IPS DF 19.7 (cell line): ENCODE data around the gene MYO5B.

ENCODE experiments used
- DNase-seq: peaks from one replicate; pipeline ENCODE4 v3.0.0-alpha.2; 2013; ENCODE audit warnings: low read depth, low spot score

Gene MYO5B

DNA sequence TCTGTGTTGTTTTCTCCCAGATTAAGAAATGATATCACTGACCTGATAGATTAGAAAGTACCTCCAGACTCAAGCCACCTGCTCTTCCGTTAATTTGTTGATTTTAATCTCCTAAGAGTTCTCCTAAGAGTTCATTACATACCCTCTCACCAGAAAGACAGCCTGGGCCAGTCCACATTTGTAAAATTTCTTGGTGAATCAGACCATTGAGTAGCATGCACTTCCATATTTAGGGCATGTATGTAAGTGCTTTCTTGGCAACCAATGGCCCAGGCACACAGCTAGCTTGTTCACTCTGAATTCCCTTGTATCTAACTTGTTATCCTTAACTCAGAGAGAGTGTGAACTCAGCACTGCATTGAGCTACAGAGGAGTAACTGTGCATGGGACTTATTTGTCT lies 223.5 kb downstream of the MYO5B start:
- DNase-seq: no peak

DNA sequence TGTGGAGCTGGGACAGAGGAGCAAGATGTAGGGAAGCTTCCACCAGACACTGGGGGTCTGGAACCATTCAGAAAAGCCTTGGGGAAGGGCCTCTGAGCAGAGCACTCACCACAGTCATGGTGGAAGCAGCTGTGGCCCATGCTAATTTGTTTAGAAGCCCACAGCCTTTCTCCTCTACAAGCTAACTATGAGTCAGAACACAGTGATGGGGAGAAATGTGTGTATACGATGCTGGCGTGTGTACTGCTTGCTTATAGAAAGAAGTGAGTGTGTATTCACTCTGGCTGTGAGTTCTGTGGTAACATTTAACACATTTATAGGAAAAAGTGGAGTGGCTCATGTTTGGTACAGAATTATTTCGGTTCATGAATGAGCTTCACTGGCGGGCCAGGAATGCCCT lies 224.6 kb downstream of the MYO5B start:
- DNase-seq: no peak

DNA sequence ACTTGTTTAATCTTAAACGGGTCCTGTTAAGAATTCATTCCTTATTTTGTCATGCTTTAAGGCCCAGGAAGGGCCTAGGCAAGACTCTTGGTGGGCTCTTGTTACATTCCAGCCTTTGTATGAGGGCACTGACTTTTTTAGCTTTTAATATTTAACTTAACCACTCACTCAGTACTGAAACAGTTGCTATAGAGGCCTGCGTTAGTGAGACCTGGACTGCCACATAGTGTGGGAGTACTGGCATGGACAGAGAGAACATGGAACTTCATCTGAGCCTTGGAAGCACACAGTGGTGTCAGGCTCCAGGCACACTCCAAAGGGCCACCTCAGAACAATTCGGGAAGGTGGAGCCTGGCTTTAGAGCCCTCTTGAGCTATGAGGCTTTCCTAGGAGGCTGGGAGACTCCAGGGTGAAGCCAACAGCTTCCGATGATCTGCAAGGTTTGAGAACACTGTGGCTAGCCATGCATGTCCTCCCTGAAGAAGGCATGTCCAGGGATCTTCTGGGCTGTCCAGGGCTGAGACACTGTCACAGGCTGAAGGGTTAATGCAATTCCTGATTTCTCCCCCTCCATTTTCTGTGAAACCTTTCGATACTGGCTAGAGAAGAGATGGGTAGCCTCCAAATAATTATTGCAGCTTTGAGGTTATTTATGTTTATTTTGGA lies 226.2 kb downstream of the MYO5B start:
- no peak for DNase-seq

GRCh38 chr18:49967636-49968313 lies 227.2 kb downstream of the MYO5B start:
- DNase-seq: no peak

GRCh38 chr18:49967171-49967570 lies 227.8 kb downstream of the MYO5B start:
- no peak for DNase-seq

- DNase-seq: no peak
Measured at GRCh38 chr18:49966090-49966489, 228.9 kb downstream of the MYO5B start.

GRCh38 chr18:49963217-49963616 lies 231.7 kb downstream of the MYO5B start:
- DNase-seq: no peak

GRCh38 chr18:49961271-49961670 lies 233.7 kb downstream of the MYO5B start:
- DNase-seq: no peak

- DNase-seq: no peak
Measured at GRCh38 chr18:49960376-49960775, 234.6 kb downstream of the MYO5B start.

DNA sequence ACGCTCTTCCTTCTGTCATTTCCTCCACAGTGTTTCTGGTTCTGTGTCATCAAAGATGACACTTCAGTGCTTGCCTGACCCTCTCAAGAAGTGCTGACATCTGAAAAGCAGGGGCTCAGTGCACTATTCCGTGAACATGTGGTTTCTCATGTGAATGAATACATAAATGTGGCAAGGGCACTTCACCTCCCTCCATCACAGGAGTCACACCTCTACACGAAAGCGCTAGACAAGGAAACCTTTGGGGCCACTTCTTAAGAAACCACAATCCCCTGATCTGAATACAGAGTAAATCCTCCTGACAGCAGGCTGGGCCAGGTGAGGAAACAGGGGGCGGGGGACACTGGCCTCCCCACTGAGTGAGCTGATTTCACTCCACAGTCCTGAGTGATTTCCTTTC lies 235.8 kb downstream of the MYO5B start:
- DNase-seq: no peak

DNA sequence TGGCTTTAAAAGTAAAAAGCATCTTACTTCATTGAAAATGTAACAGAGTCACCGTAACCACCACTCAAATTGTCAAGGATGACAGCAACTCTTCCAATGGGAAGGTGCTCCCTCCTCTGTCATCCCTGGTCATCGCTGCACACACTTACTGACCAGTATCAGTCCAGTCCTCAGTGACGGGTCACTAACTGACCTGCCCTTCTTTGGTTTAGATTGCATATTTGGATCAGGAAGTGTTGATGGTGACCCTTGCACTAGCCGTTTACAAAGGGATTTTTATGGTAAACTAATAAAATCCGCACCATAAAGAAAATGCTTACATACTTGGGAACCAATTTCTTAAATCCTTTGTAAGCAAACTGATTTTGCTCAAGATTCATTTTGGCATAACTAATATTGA lies 239.7 kb downstream of the MYO5B start:
- no peak for DNase-seq

- no peak for DNase-seq
Measured at GRCh38 chr18:49953391-49953790, 241.6 kb downstream of the MYO5B start.

- DNase-seq: no peak
Measured at GRCh38 chr18:49949951-49950395, 245.0 kb downstream of the MYO5B start.

DNA sequence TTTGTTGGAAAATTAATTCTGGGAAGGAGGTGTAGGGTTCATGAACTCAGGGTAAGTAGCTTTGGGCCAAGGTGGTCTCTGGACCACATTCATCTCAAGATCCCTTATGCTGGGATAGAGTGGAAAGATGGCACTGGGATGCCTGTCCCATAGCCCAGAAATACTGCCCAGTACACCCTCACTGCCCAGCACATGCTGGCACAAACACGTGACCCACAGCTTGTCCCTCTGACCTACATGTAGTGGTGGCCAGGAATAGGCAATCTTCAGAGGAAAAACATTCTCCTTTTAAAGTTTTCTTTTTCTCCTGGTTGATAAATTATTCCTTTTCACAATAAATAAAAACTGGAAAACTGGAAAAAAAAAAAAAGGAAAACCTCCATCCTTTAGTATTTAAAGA lies 246.0 kb downstream of the MYO5B start:
- no peak for DNase-seq

GRCh38 chr18:49944663-49945062 lies 250.3 kb downstream of the MYO5B start:
- no peak for DNase-seq

- no peak for DNase-seq
Measured at GRCh38 chr18:49936821-49937220, 258.1 kb downstream of the MYO5B start.

GRCh38 chr18:49935215-49935614 lies 259.7 kb downstream of the MYO5B start:
- DNase-seq: no peak

GRCh38 chr18:49934457-49934856 lies 260.5 kb downstream of the MYO5B start:
- no peak for DNase-seq

DNA sequence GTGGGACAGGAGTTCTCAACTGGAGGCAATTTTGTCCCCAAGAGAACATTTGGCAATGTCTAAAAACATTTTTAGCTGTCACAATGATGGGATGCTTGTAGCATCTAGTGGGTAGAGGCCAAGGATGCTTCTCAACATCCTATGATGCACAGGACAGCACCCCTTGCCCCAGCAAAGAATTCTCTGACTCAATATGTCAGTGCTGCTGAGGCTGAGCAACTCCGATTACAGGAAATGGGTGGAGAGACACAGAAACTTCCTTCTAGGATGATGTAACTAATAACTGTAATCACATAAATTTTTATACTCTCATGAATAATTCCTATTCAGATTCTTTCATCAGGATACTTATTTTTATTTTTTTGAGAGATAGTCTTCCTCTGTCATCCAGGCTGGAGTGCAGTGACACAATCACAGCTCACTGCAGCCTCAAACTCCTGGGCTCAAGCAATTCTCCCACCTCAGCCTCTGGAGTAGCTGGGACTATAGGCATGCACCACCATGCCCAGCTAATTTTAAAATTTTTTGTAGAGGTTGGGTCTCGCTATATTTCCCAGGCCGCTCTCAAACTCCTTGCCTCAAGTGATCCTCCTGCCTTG lies 261.3 kb downstream of the MYO5B start:
- DNase-seq: no peak

DNA sequence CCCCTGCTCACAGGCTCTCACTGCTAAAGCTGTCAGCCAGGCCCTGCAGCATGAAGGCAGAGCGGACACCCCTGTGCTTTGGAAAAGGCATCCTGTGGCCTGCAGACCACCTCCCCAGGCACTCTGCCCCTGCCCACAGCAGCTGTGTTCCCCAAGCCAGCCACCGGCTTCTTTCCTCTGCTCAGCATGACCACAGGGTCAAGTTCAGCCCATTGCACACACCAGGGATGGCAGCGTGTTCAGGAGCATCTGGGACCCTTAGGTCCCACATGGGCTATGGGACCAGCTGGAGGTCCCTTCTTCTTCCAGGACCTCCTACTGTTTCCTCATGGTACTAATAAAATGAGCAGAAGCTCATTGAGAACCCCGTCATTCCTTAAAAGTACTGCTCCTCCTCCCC lies 263.2 kb downstream of the MYO5B start:
- no peak for DNase-seq

GRCh38 chr18:49931179-49931578 lies 263.8 kb downstream of the MYO5B start:
- DNase-seq: no peak

DNA sequence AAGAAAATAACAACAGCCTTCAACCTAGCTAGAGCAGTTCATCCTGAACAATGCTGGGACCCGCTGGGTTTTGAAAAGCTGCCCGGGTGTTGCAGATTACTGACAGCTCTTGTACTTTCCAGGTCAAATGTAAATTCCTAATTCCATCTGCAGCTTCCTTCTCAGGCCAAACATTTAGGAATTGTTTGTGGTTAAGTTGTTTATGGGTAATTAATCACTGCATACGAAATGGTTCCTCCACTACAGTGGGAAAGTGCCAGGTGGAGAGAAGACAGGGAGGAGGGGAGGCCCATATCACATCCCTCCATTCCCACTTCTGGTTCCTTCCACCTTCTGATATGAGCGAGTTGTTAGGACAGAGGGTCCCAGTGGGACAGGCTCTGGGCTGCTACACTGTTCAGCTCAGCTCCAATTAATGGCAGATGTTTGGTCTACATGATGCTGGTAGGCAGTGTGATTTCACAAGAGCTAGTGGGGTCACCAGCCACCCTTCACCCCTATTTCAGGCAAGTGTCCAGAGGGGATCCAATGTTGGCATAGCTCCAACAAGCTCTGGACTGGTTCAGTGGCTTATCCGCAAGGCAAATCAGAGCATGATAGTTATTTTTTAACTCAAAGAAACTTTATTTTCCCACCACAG lies 268.7 kb downstream of the MYO5B start:
- no peak for DNase-seq
